Central memory CD4-positive, alpha-beta T cell (primary cell): Measurements from ENCODE around the gene RIMS1.

Source experiments
- DNase-seq: peaks from one replicate; pipeline ENCODE4 v3.0.0; 2022

RIMS1 gene

DNA sequence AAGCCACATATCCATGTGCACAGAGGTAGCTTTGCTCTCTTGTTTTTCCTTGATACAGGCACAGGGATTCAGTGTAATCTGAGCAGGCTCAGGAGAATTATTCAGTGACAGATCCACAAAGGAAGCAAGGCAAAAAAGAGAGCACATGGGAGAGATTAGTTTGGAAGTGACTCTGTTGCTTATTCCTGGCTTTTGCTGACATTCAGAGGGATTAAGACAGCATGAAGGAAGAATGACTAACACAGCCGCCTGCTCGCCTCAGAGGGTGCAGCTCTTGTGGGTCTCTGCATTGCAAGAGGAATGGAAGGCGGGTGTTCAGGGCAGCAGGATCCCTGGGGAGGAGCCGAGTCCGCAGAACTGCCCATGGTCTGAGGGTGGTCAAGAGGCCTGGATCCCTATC, 532.1 kb downstream of the RIMS1 start:
- DNase-seq, result no peak

DNA sequence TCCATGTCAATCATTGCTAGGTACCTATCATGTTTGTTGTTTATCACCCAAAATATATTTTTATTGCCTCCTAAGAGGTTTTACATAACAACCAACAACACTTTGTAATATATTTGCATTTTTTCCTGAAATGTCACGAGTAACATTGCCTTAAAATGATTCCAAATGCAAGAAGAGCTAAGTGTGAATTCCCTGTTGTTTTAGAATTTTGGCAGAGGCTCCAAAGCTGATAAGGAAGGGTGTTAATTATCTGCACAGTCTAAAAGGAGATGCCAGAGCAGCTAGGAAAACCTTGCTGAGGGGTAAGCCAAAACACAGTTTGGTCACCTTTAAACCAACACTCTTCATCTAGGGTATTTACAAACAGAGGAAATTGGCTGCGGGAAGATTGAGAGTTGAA, 533.6 kb downstream of the RIMS1 start:
- DNase-seq, result no peak

DNA sequence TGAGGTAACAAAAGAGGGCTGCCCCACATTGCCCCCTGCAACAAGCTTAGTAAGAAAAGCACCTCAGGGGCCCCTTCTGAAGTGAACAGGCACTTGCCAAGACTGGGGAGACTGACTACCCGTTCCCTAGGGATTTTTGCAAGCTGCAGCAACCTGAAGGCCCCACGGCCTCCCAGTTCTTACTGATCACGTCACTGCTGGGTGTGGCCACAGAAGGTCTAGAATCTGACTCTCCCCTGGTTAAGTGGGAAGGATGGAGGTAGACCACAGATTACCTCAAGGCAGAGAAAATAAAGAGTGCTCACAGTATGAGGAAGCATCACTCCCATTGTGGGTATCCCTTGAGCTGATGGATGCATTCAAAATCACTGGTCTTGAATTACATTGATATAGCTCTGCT, 534.1 kb downstream of the RIMS1 start:
- DNase-seq, result no peak

DNA sequence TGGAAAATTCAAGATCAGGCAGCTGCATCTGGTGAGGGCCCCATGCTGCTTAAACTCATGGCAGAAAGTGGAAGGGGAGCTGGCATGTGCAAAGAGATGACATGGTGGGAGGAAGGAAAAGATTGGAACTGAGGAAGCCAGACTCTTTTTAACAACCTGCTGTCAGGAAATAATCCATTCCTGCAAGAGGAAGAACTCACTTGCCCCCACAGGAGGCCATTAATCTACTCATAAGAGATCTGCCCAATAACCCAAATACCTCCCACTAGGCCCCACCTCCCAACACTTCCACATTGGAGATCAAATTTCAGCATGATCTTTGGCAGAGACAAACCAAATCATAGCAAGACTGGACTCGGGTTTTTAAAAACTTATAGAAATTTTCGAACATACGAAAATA, 535.0 kb downstream of the RIMS1 start:
- no peak for DNase-seq

DNA sequence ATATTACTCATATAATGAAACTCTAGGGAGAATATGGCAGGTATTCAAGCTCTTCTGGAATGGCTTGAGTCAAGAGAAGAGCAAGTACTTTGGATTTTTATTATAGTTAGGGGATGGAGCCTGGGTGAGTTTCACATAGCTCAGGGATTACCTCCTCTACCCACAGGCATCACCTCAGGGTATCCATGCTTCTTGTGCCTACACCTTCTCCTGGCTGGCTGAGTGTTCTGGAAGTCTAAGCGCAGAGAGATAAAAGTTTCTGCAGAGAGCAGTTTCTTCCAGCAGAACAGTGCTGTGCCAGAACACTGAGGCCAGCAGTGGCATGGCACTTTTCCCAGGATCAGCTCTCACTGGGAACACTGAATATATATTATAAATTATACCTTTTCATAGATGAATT, 535.8 kb downstream of the RIMS1 start:
- no peak for DNase-seq

DNA sequence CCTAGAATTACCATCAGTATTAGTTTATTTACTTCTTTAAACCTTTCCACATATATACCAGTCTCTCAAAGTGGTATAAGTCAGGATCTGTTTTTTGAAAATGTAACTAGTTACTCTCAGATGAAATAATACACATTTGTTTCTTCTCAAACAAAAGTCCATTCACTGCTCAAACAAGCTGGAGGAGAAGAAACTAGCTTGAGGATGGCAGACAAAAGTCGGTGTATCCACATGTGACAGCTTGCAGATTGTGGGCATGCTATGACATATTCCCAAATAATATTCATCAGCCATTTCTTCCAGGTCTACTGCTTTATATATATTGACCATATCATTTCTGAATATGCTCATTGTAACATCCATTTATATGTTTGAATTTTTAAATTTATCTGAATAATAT, 538.1 kb downstream of the RIMS1 start:
- DNase-seq, result no peak

DNA sequence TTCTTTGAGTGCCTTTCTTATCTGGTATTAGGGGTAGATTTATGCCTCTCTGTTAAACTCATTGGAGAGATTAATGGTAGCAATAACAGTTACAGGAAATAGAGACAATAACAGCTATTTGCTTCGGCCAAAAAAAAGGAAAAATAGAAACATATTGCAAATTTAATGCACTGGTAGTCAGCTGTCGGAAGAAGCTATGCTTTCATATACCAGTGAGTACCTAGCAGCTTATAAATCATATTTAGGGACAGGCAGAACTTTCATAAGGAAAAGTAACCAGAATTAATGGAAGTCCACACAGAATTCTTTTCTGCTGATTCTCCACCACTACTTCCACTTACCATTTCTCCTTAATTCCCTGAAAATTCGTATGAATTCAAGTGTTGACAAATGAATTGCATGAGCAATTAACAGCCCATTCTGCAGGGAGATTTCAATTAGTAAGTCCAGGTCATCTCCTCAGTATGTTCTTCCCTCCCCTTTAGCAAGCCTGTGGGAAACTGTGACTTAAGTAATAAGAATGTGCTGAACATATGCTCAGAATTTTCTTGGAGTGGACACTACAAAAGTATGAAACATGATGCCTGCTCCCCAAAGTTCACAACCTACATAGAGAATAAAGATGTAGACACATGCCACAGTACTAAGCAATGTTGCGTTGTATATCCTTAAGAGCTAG, 538.8 kb downstream of the RIMS1 start:
- no peak for DNase-seq

DNA sequence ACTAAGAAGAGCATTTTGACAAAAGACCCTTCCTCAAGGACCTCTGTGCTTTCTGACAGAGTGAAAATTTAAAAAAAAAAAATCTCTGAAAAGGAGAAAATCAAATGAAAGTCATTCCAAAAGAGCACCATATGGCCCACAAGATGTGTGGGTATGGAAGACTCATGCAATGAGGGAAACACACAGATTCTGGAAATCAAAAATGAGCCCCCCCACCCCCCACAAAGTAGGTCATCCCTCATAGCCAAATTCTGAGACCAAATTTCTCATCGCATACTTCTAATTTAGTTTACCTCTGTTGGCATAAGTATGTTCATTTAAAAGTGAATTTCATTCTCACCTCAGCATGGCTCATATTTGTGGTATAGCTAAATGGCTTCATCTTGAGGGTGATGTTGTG, 554.3 kb downstream of the RIMS1 start:
- no peak for DNase-seq

DNA sequence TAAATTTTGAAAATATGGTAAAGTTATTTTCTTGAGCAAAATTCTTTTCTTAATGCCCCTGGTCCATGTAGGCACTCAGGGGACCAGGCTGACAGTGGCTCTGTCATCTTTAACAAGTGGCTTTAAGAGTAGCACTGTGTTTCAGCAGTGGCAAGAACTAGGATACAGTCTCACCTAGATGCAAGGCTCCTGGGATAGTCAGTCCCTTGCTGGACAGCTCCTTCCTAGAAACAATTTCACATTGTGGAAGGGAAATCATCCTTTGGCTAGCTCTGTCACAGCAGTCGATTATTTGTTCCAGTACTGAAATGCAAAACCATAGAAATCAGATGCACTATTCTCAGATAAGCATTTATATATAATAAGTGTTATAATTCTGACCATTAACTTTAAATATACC, 560.1 kb downstream of the RIMS1 start:
- DNase-seq, result no peak
